HepG2 (cell line): ENCODE data around the gene DUS1L. TPM values are rescaled to one million over a fixed set of nuclear protein-coding genes. Genes with fewer than 3 reads are reported as not detected.
A peak's percentile ranks its signal among the peaks of the same experiment; 100 is the strongest.

Experiments used
- CEBPG ChIP-seq: IDR thresholded peaks from 2 replicates; pipeline ENCODE4 v1.6.1; 2016
- GATAD2A ChIP-seq: IDR thresholded peaks from 2 replicates; pipeline ENCODE4 v1.6.1; 2016
- HOXA9 ChIP-seq: sonication (generic); formaldehyde crosslinking; IDR thresholded peaks from 2 replicates; pipeline ENCODE4 v1.8.1; 2022; ENCODE audit warnings: missing genetic modification reagents, mild to moderate bottlenecking, moderate library complexity, borderline replicate concordance
- KDM6A ChIP-seq: IDR thresholded peaks from 2 replicates; pipeline ENCODE4 v1.6.1; 2016; ENCODE audit warnings: low read depth
- MED1 ChIP-seq: sonication (generic); formaldehyde crosslinking; IDR thresholded peaks from 2 replicates; pipeline ENCODE4 v1.4.0; 2020; ENCODE audit warnings: missing genetic modification reagents
- PHB2 ChIP-seq: fragments of 450-650 bp; IDR thresholded peaks from 2 replicates; pipeline ENCODE4 v1.6.1; 2018; ENCODE audit not compliant: partially characterized antibody
- POLR2G ChIP-seq: fragments of 200-400 bp; formaldehyde crosslinking; IDR thresholded peaks from 2 replicates; pipeline ENCODE4 v1.6.1; 2018; ENCODE audit warnings: mild to moderate bottlenecking, low read depth, low read length, moderate library complexity
- RARA ChIP-seq: IDR thresholded peaks from 2 replicates; pipeline ENCODE4 v1.6.1; 2016; ENCODE audit warnings: missing genetic modification reagents, missing compliant biosample characterization
- RARG ChIP-seq: sonication (generic); formaldehyde crosslinking; IDR thresholded peaks from 2 replicates; pipeline ENCODE4 v1.4.0; 2020; ENCODE audit warnings: low read depth, mild to moderate bottlenecking, missing genetic modification reagents
- SNAI1 ChIP-seq: sonication (generic); formaldehyde crosslinking; IDR thresholded peaks from 2 replicates; pipeline ENCODE4 v1.5.0; 2020; ENCODE audit warnings: mild to moderate bottlenecking, missing genetic modification reagents, borderline replicate concordance
- TBP ChIP-seq: sonication (generic); formaldehyde crosslinking; IDR thresholded peaks from 2 replicates; pipeline ENCODE4 v1.5.0; 2020; ENCODE audit warnings: missing genetic modification reagents
- THAP9 ChIP-seq: sonication (generic); formaldehyde crosslinking; IDR thresholded peaks from 2 replicates; pipeline ENCODE4; 2020; ENCODE audit warnings: missing genetic modification reagents, mild to moderate bottlenecking, borderline replicate concordance
- WIZ ChIP-seq: sonication (generic); formaldehyde crosslinking; IDR thresholded peaks from 2 replicates; pipeline ENCODE4 v1.5.1; 2020; ENCODE audit warnings: mild to moderate bottlenecking, missing genetic modification reagents
- ZNF224 ChIP-seq: sonication (generic); formaldehyde crosslinking; IDR thresholded peaks from 2 replicates; pipeline ENCODE4 v1.5.0; 2020; ENCODE audit warnings: mild to moderate bottlenecking, missing genetic modification reagents
- ZNF230 ChIP-seq: sonication (generic); formaldehyde crosslinking; IDR thresholded peaks from 2 replicates; pipeline ENCODE4 v1.4.0; 2020; ENCODE audit warnings: mild to moderate bottlenecking, missing genetic modification reagents
- ZNF564 ChIP-seq: sonication (generic); formaldehyde crosslinking; IDR thresholded peaks from 2 replicates; pipeline ENCODE4 v1.8.1; 2023; ENCODE audit warnings: mild to moderate bottlenecking, missing genetic modification reagents
- ZNF83 ChIP-seq: sonication (generic); formaldehyde crosslinking; IDR thresholded peaks from 2 replicates; pipeline ENCODE4 v1.4.0; 2020; ENCODE audit warnings: missing genetic modification reagents, mild to moderate bottlenecking, borderline replicate concordance
- polyA plus RNA-seq, 8 experiments: library from polyadenylated mRNA; depleted of rRNA in 3 of 8; stranded (reverse) in 7 of 8; unstranded in 1 of 8; fragments of >200 nt; fragmentation: Illumina TruSeq in 4 of 8; extraction: Trizol in 4 of 8; gene quantifications; 2 replicates each; pipeline versions ENCODE4 v1.2.1 to v1.2.3, GENCODE V29; 2011 to 2016; ENCODE audit warnings: low read depth in 4 of 8, missing spikeins in 1 of 8, mixed read lengths in 1 of 8; ENCODE audit not compliant: insufficient read depth in 1 of 8
- total RNA-seq, 5 experiments: library from RNA; depleted of rRNA; stranded (reverse); fragments of >200 nt; fragmentation: Illumina TruSeq; extraction: Trizol; gene quantifications; 2 replicates each; pipeline ENCODE4 v1.2.3, GENCODE V29; 2016; ENCODE audit warnings: low read depth in 1 of 5
- TF ChIP-seq, protein P1 (sequence below): sonication (generic); formaldehyde crosslinking; IDR thresholded peaks from 2 replicates; pipeline ENCODE4 v1.4.0; 2020; ENCODE audit warnings: missing genetic modification reagents, borderline replicate concordance
- TF ChIP-seq, protein P2 (sequence below): sonication (generic); formaldehyde crosslinking; IDR thresholded peaks from 2 replicates; pipeline ENCODE4 v1.4.0; 2020; ENCODE audit warnings: mild to moderate bottlenecking, missing genetic modification reagents

The DUS1L gene
- total and polyA plus RNA-seq, 2 of the 13 experiments (the other 11 are each of a cell fraction or from before 2014, with no cell fraction given): 81.0 to 109 TPM

DNA sequence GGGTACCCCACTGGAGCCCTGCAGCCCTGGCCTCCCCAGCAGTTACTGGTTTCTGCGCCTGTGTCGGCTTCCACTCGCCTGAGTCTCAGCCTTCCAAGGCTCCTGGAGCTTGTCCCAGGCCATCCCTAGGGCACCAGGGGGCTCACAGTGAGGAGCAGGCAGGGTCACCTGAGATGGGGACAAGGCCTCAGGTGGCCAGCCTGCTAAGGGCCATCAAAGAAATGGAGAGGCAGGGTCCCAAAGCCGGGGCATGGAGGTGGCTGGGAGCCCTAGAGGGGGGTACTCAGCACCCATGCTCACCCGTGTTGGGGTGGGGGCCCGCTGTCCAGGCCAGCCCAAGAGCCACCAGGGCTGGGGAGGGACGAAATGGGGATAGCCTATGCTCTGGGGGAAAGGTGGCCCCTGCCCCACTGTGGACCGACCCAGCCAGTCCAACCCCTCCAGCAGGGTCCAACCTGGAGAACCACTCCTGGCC is 31.1 kb upstream of the DUS1L start (continued):
- TF ChIP-seq SNAI1 (CRISPR knock-in tag) (0 out of 2 replicates have a peak, but pooled peaks have one; percentile 18), RARG (CRISPR knock-in tag) (no peak; the same call in 1 of the 2 replicates), THAP9 (CRISPR knock-in tag) (no peak), RARA (CRISPR knock-in tag) (no peak), TBP (CRISPR knock-in tag) (no peak), WIZ (CRISPR knock-in tag) (no peak), GATAD2A (CRISPR knock-in tag) (no peak), ZNF83 (no peak), ZNF224 (CRISPR knock-in tag) (no peak), MED1 (CRISPR knock-in tag) (peak; percentile 10; the same call in 1 of the 2 replicates), POLR2G (no peak), KDM6A (no peak), ZNF564 (CRISPR knock-in tag) (no peak), CEBPG (CRISPR knock-in tag) (no peak), ZNF230 (CRISPR knock-in tag) (peak; percentile 67; the same call in 1 of the 2 replicates), PHB2 (no peak), HOXA9 (CRISPR knock-in tag) (peak; percentile 45)
- TF ChIP-seq, protein P1, sequence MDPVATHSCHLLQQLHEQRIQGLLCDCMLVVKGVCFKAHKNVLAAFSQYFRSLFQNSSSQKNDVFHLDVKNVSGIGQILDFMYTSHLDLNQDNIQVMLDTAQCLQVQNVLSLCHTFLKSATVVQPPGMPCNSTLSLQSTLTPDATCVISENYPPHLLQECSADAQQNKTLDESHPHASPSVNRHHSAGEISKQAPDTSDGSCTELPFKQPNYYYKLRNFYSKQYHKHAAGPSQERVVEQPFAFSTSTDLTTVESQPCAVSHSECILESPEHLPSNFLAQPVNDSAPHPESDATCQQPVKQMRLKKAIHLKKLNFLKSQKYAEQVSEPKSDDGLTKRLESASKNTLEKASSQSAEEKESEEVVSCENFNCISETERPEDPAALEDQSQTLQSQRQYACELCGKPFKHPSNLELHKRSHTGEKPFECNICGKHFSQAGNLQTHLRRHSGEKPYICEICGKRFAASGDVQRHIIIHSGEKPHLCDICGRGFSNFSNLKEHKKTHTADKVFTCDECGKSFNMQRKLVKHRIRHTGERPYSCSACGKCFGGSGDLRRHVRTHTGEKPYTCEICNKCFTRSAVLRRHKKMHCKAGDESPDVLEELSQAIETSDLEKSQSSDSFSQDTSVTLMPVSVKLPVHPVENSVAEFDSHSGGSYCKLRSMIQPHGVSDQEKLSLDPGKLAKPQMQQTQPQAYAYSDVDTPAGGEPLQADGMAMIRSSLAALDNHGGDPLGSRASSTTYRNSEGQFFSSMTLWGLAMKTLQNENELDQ (CRISPR knock-in tag): no peak
- TF ChIP-seq, protein P2, sequence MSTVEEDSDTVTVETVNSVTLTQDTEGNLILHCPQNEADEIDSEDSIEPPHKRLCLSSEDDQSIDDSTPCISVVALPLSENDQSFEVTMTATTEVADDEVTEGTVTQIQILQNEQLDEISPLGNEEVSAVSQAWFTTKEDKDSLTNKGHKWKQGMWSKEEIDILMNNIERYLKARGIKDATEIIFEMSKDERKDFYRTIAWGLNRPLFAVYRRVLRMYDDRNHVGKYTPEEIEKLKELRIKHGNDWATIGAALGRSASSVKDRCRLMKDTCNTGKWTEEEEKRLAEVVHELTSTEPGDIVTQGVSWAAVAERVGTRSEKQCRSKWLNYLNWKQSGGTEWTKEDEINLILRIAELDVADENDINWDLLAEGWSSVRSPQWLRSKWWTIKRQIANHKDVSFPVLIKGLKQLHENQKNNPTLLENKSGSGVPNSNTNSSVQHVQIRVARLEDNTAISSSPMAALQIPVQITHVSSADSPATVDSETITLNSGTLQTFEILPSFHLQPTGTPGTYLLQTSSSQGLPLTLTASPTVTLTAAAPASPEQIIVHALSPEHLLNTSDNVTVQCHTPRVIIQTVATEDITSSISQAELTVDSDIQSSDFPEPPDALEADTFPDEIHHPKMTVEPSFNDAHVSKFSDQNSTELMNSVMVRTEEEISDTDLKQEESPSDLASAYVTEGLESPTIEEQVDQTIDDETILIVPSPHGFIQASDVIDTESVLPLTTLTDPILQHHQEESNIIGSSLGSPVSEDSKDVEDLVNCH: no peak
